Right lung (tissue), 5 donors: ENCODE results near the gene HTRA3. TPM values are rescaled to one million over a fixed set of nuclear protein-coding genes. Genes with fewer than 3 reads are reported as not detected.
"Not testable (repeated sequence)": the region's sequence is repeated elsewhere in the genome, so short reads cannot be mapped to it uniquely, and the experiment has no call there.

Experiments used
- DNase-seq, 2 donors: peaks; one replicate each; pipeline ENCODE4 v3.0.0-alpha.2; 2013
- polyA plus RNA-seq, 5 donors: library from polyadenylated mRNA; unstranded; fragments of 120-200 nt; gene quantifications; one replicate each; pipeline versions ENCODE4 v1.2.1 to v1.2.3, GENCODE V29; 2013; ENCODE audit warnings: inconsistent platforms in 1 of 5, low replicate concordance in 1 of 5; ENCODE audit not compliant: insufficient read length in 5 of 5, insufficient read depth in 1 of 5

The HTRA3 gene
- polyA plus RNA-seq, 5 donors = 8.6 to 17.7 (median 11.0) TPM

DNA sequence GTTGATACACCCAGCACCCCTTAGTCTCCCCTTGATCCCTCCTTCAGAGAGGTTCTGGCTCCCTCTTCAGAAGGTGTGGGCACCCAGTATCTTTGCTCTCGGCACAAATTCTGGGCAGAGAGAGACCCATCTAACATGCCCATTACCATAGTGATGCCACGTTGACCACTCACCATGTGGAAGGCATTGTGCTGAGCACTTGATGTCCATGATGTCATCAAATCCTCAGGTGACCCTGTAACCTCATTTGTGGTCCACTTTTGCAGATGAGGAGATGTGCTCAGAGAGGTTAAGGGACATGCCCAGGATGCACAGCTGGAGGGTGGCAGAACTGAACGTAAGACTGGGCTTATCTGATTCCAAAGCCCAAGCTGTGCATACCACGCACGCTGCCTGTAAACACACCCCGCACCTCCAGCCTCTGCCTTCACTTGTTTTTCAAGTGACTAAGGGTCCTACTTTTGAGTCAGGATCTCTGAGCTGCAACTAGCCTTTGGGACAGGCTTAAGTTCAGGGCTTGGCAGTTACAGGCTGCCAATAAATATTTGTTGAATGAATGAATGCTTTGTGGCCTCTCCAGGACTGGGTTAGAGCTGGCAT is 55.2 kb downstream of the HTRA3 start:
- no peak for DNase-seq

DNA sequence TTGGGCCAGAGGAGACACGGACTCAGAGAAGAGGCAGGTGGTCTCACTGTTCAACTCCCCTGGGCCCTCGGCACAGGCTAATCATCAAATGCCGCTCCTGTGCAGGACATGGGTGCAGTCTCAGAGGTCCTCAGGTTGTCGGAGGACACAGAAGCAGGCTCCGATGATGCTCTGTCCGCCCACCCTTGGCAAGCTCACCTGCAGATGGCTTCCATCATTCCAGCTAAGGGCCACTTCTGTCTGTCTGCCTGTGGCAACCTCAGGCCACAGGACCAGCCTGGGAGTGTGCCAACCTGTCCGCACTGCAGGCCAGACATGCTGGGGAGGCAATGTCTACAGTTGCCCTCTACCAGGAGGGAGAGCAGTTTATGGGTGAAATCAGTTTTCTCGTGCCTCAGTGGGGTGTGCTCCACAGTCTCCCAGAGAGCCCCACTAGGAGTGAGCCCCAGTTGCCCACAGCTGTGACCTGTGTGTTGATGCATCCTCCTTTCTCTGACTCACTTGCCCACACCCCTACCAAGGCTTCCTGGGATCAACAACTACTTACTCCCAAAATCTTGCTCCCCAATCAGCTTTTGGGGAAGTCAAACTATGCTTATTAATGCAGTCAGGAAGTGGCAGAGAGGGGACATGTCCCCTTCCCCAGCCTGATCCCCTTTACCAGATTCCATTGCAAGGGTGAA is 55.9 kb downstream of the HTRA3 start:
- DNase-seq = no peak

- DNase-seq = no peak
Observed at GRCh38 chr4:8326206-8326605, 56.7 kb downstream of the HTRA3 start.

- DNase-seq = no peak
Observed at GRCh38 chr4:8328456-8328855, 58.9 kb downstream of the HTRA3 start.

GRCh38 chr4:8328866-8329559 is 59.5 kb downstream of the HTRA3 start:
- no peak for DNase-seq

GRCh38 chr4:8329560-8329858 is 60.0 kb downstream of the HTRA3 start:
- DNase-seq = no peak

- no peak for DNase-seq
Observed at GRCh38 chr4:8329859-8330761, 60.6 kb downstream of the HTRA3 start.

DNA sequence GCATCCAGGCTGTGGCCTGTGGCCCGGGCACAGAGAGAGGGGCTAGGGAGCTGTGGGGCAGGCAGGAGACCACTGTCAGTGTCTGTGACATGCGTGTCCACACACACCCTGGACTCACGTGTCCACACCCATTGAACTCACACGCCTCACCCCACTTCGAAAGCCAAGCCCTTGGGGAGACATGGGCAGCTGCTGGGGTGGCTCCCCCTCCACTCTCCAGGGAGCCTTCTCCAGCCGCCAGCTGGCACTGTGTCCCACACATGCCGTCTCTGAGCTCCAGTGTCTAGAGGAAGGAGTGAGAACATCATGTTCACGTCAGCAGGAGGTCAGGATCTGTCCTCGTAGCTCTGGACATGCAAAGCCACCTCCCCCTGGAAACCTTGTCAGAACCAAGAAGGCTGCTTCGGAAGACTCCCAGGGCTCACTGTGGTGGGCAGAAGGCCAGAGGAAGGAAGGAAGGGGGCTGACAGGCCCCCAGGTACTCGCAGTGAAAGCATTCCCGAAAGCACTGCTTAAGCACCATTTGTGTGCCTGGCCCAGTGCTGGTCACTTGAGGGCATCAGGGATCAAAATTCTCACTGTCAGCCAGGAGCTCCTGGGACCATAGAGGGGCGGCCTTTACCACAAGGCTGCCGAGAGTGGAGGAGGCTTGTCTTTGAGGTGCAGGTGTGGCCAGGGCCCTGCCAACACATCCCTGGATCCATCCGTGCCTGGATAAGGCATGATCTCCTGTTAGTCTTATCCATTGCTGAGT is 61.4 kb downstream of the HTRA3 start:
- DNase-seq = no peak

DNA sequence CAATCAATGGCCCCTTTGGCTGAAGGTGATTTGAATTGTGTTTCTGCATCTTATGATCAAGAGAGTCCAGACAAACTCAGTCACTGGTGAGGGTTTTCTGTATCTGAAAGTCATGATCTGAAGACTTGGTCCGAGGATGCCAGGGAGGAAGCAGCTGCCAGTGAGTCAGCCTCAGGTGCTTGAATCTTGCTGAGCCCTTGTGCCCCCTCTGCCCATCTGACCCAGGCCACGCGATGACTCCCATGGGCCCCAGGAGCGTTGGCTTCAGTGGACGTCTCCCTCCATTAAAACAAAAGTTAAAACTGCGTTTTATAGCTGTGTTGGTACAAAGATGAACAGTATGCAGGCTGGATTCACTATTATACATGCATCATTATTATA is 62.0 kb downstream of the HTRA3 start:
- DNase-seq = no peak

DNA sequence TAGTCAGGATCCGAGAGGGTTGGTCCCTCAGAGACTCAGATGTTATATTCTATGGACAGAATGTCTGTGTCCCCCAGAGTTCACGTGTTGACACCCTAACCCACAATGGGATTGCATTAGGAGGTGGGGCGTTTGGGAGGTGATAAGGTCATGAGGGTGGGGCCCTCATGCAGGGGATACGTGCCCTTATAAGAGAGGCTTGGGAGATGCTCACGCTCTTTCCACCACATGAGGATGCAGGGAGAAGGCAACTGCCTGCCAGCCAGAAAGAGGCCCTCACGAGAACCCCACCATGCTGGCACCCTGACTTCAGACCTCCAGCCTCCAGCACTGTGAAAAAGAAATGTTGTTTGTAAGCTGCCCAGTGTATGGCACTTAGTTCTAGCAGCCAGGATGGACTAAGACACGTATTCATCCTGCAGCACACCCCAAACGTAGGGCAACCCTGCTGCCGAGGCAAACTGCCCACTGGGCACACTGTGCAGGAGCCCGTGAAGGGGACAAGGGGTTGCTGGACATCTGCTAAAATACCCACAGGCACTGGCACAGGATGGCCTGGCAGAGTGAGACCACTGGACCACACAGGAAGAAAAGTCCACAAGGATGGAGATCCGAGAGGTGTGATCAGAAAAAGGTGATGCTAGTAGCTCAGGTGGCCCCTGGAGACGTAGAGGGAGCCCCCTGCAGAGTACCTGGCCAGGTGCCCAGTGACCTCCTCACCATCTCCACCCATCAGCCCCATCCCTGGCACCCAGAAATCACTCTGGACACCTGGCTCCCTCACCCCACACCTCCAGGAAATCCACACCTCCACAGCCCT is 62.7 kb downstream of the HTRA3 start:
- DNase-seq = no peak

GRCh38 chr4:8332891-8333331 is 63.4 kb downstream of the HTRA3 start:
- no peak for DNase-seq

DNA sequence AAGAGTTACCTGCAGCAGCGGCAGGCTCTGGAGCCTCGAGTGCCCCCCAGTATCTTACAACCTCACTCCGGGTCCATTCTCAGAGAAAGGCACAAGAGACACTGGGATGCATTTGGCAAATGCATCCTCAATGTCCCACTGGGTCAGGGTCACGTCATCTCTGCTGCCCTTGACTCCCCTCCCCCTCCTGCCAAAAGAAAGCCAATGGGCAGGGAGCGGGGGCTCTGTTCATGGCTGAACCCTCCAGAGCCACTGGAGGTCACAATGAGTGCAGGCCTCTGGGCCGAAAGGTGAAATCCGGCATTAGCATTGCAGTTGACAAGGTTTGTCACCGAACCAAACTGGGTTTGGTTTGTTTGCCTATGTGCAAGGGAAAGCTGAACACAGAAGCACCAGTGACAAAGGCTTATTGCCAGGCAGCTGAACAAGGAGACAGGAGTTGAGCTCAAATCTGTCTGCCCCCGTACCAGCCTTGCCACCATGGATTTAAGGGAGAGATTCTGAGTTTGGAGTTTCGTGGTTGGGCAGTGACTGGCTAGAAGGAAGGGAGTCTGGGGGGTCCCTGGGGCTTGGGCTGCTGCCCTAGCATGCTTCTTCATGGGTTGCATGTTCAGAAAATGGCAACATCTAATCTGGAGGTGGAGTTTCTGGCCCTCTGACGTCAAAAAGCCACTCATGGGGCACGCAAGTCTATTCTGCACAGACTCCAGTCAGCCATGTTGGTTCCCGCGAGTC is 64.3 kb downstream of the HTRA3 start:
- no peak for DNase-seq

DNA sequence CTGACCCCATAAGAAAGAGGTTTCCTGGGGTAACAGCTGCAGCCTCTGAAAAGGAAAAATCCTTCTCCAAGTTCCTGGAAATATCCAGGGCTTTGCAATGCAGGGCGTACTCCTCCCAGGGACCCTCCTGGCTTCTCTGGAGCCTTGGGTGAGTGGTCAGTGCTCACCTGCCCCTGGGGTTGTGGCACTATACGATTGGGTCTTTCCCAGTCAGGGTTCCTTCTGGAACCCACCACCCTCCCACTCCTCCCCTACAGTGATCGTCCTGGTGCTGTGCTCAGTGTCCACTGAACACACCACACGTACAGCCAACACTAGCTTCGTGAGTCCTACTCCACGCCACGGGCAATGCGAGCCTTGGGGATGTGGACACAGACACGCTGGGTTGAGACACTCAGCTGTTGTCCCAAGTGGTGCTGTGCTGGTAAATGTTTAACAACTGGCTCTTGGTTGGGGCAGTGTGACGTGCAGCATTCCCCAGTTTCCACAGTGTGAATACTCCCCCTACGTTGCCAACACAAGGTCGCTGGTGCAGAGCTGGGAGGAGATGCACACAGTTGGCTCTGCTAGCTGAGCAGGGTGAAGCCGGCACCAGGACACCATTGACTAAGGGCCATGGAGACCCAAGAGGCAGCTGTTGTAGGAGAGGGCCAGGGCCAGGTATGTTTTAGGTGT is 65.4 kb downstream of the HTRA3 start:
- no peak for DNase-seq

DNA sequence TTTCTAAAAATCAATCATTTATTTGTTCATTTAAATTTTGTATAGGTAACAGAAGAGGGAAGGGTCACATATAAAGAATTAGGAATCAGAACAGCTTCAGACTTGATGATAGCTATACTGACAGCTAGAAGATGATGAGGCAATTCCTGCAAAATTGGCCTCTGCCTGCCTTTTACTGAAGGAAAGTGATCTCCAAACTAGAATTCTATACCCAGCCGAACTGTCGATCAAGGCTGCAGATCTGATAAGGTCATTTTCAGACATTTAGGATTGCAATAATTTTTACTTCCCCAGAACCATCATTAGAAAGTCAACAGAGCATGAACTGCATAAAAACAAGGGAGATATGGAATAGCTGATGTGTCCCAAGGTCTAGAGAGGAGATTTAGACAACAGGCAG is 66.3 kb downstream of the HTRA3 start:
- no peak for DNase-seq

- DNase-seq = no peak
Observed at GRCh38 chr4:8336412-8337075, 67.0 kb downstream of the HTRA3 start.

- no peak for DNase-seq
Observed at GRCh38 chr4:8338351-8338961, 68.9 kb downstream of the HTRA3 start.

- peak; percentile 59 to 70 for DNase-seq
Observed at GRCh38 chr4:8340781-8341241, 71.3 kb downstream of the HTRA3 start.

DNA sequence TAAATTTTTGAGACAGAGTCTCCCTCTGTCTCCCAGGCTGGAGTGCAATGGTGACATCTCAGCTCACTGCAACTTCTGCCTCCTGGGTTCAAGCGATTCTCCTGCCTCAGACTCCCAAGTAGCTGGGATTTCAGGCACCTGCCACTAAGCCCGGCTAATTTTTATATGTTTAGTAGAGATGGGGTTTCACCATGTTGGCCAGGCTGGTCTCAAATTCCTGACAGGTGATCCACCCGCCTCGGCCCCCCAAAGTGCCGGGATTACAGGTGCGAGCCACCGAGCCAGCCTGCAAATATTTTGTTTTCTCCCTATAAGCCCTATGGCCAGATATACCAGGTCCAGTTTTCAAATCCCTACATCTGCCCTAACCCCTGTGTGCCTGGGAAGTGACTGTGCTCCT is 71.7 kb downstream of the HTRA3 start:
- not testable (repeated sequence) for DNase-seq
